Osteoblast (primary cell): ENCODE measurements around the gene AOPEP. TPM values are rescaled to one million over a fixed set of nuclear protein-coding genes. Genes with fewer than 3 reads are reported as not detected.
"Not testable (repeated sequence)": the region's sequence is repeated elsewhere in the genome, so short reads cannot be mapped to it uniquely, and the experiment has no call there.

Experiments used
- DNase-seq: peaks from one replicate; pipeline ENCODE4 v3.0.0; 2011; ENCODE audit warnings: low spot score, mixed read lengths; ENCODE audit not compliant: insufficient read length; ENCODE audit errors: missing footprints
- H2AFZ ChIP-seq: 2 replicates; pipeline ENCODE4 v1.6.0; 2011; ENCODE audit warnings: mild to moderate bottlenecking, low read length
- H3K27ac ChIP-seq: 2 replicates; pipeline ENCODE4 v1.5.1; 2011; ENCODE audit warnings: mild to moderate bottlenecking, low read depth, low read length, moderate library complexity
- H3K27me3 ChIP-seq: 2 replicates; pipeline ENCODE4 v1.6.0; 2012; ENCODE audit warnings: mild to moderate bottlenecking, control low read depth, inconsistent platforms, low read length, moderate library complexity; ENCODE audit not compliant: insufficient read depth
- H3K36me3 ChIP-seq: 2 replicates; pipeline ENCODE4 v1.5.1; 2011; ENCODE audit warnings: mild to moderate bottlenecking, low read length, control low read depth, moderate library complexity; ENCODE audit not compliant: insufficient read depth
- H3K4me1 ChIP-seq: 2 replicates; pipeline ENCODE4 v1.5.1; 2011; ENCODE audit warnings: mild to moderate bottlenecking, low read length, control low read depth, moderate library complexity; ENCODE audit not compliant: insufficient read depth
- H3K4me2 ChIP-seq: 2 replicates; pipeline ENCODE4 v1.6.0; 2011; ENCODE audit warnings: mild to moderate bottlenecking, low read length; ENCODE audit not compliant: insufficient read depth
- H3K4me3 ChIP-seq: fragments of 200-600 bp; sonication (generic); 3 replicates; pipeline ENCODE4 v1.5.1; 2012; ENCODE audit warnings: mild to moderate bottlenecking, low read length, inconsistent platforms; ENCODE audit not compliant: insufficient read depth
- H3K79me2 ChIP-seq: 2 replicates; pipeline ENCODE4 v1.6.0; 2012; ENCODE audit warnings: mild to moderate bottlenecking, low read length, control low read depth, inconsistent platforms; ENCODE audit not compliant: insufficient read depth
- H3K9me3 ChIP-seq: 2 replicates; pipeline ENCODE4 v1.5.1; 2011; ENCODE audit warnings: low read depth, low read length, control low read depth
- H4K20me1 ChIP-seq: 2 replicates; pipeline ENCODE4 v1.6.0; 2012; ENCODE audit warnings: mild to moderate bottlenecking, low read length, control low read depth; ENCODE audit not compliant: insufficient read depth
- CTCF ChIP-seq: IDR thresholded peaks from 2 replicates; pipeline ENCODE4 v1.5.1; 2011; ENCODE audit warnings: mild to moderate bottlenecking, low read depth, low read length, moderate library complexity; ENCODE audit errors: extremely low read depth
- total RNA-seq: library from RNA; depleted of rRNA; stranded (reverse); fragments of >200 nt; gene quantifications from 2 replicates; pipeline ENCODE4 v1.2.3, GENCODE V29; 2012

Gene AOPEP
- total RNA-seq, 1 donor: 131 TPM

GRCh38 chr9:94952565-94953373 lies 226.3 kb downstream of the AOPEP start:
- peaks cover 18% of the 10 kb centered on the region for H3K36me3 ChIP-seq
- no peaks in the 10 kb centered on the region for H3K9me3 ChIP-seq
- no peaks in the 10 kb centered on the region for H3K79me2 ChIP-seq
- H3K4me2 ChIP-seq: no peak overlapping the region
- no peak overlapping the region for H2AFZ ChIP-seq
- DNase-seq: no peak
- peaks cover 21% of the 10 kb centered on the region for H3K4me1 ChIP-seq
- no peaks in the 10 kb centered on the region for H3K27me3 ChIP-seq
- TF ChIP-seq CTCF: no peak
- no peaks in the 10 kb centered on the region for H4K20me1 ChIP-seq
- no peak overlapping the region for H3K27ac ChIP-seq
- no peak overlapping the region for H3K4me3 ChIP-seq

- no peaks in the 10 kb centered on the region for H4K20me1 ChIP-seq
- no peak for DNase-seq
- no peak overlapping the region for H3K27ac ChIP-seq
- no peaks in the 10 kb centered on the region for H3K9me3 ChIP-seq
- H3K4me1 ChIP-seq: peaks cover 5% of the 10 kb centered on the region
- H3K4me3 ChIP-seq: no peak overlapping the region
- H3K79me2 ChIP-seq: no peaks in the 10 kb centered on the region
- H3K36me3 ChIP-seq: peaks cover 15% of the 10 kb centered on the region
- H2AFZ ChIP-seq: no peak overlapping the region
- H3K4me2 ChIP-seq: no peak overlapping the region
- no peak for TF ChIP-seq CTCF
- H3K27me3 ChIP-seq: no peaks in the 10 kb centered on the region
Observed at GRCh38 chr9:94956731-94957130, 230.2 kb downstream of the AOPEP start.

GRCh38 chr9:94960964-94961363 lies 234.5 kb downstream of the AOPEP start:
- Histone ChIP-seq H3K27ac (no peak overlapping the region), H3K9me3 (no peaks in the 10 kb centered on the region), H3K4me3 (no peak overlapping the region), H2AFZ (no peak overlapping the region), H3K36me3 (peaks cover 12% of the 10 kb centered on the region), H3K4me1 (no peaks in the 10 kb centered on the region), H4K20me1 (no peaks in the 10 kb centered on the region), H3K79me2 (no peaks in the 10 kb centered on the region), H3K27me3 (no peaks in the 10 kb centered on the region), H3K4me2 (no peak overlapping the region)
- TF ChIP-seq CTCF: no peak
- DNase-seq: no peak

- Histone ChIP-seq H3K36me3 (peaks cover 3% of the 10 kb centered on the region), H3K27me3 (no peaks in the 10 kb centered on the region), H4K20me1 (no peaks in the 10 kb centered on the region), H3K4me1 (no peaks in the 10 kb centered on the region), H3K79me2 (no peaks in the 10 kb centered on the region), H3K9me3 (no peaks in the 10 kb centered on the region), H2AFZ (no peak overlapping the region), H3K4me3 (no peak overlapping the region), H3K4me2 (no peak overlapping the region), H3K27ac (no peak overlapping the region)
- DNase-seq: no peak
- no peak for TF ChIP-seq CTCF
Observed at GRCh38 chr9:94961870-94962269, 235.4 kb downstream of the AOPEP start.

- H3K4me1 ChIP-seq, H3K4me2 ChIP-seq, H3K9me3 ChIP-seq, H3K4me3 ChIP-seq, H3K27ac ChIP-seq, H3K79me2 ChIP-seq, H3K36me3 ChIP-seq, DNase-seq, H3K27me3 ChIP-seq, H2AFZ ChIP-seq, H4K20me1 ChIP-seq: not testable (repeated sequence)
Observed at GRCh38 chr9:94965631-94966030, 239.1 kb downstream of the AOPEP start.

- H4K20me1 ChIP-seq, H3K27ac ChIP-seq, H3K4me3 ChIP-seq: not testable (repeated sequence)
Observed at GRCh38 chr9:94966046-94966445, 239.5 kb downstream of the AOPEP start.

More at GRCh38 chr9:94966046-94966445, 239.5 kb downstream of the AOPEP start:
- H3K36me3 ChIP-seq, H3K9me3 ChIP-seq, H3K79me2 ChIP-seq, H3K4me2 ChIP-seq, H2AFZ ChIP-seq, DNase-seq, H3K27me3 ChIP-seq, H3K4me1 ChIP-seq: not testable (repeated sequence)
